CD8-positive, alpha-beta memory T cell (primary cell): ENCODE results near the gene PPP2R3A. TPM values are rescaled to one million over a fixed set of nuclear protein-coding genes. Genes with fewer than 3 reads are reported as not detected.

Experiments used
- CTCF ChIA-PET: fragments of 350-600 bp; sonication (Branson Sonifier 250); formaldehyde crosslinking; loops from one replicate; lab custom pipeline; 2021; ENCODE audit warnings: antibody characterized with exemption; lab: Charles Lee
- POLR2A ChIA-PET: fragments of 350-600 bp; sonication (Branson Sonifier 250); formaldehyde crosslinking; loops from one replicate; lab custom pipeline; 2021; ENCODE audit warnings: antibody characterized with exemption; lab: Charles Lee
- DNase-seq, 5 donors: peaks; one replicate each; pipeline versions ENCODE4 v3.0.0 to v3.0.0-alpha.2; 2020 to 2022; ENCODE audit warnings: mixed read lengths in 1 of 5
- H3K27ac ChIP-seq: one replicate; pipeline ENCODE4 v1.7.0; 2013; ENCODE audit warnings: low read depth, mild to moderate bottlenecking, low read length, moderate library complexity
- H3K27me3 ChIP-seq: 2 replicates; pipeline ENCODE4 v1.7.0; 2013; ENCODE audit warnings: low read length, mild to moderate bottlenecking; ENCODE audit not compliant: insufficient read depth, poor library complexity, severe bottlenecking
- H3K36me3 ChIP-seq: 2 replicates; pipeline ENCODE4 v1.7.0; 2013; ENCODE audit warnings: mild to moderate bottlenecking, low read length, moderate library complexity; ENCODE audit not compliant: insufficient read depth
- H3K4me1 ChIP-seq: 2 replicates; pipeline ENCODE4 v1.7.0; 2013; ENCODE audit warnings: mild to moderate bottlenecking, low read length, moderate library complexity; ENCODE audit not compliant: insufficient read depth
- H3K4me3 ChIP-seq: 2 replicates; pipeline ENCODE4 v1.7.0; 2013; ENCODE audit warnings: mild to moderate bottlenecking, low read length
- H3K9me3 ChIP-seq: 2 replicates; pipeline ENCODE4 v1.7.0; 2013; ENCODE audit warnings: mild to moderate bottlenecking, low read length
- H3K27ac Mint-ChIP-seq, 8 donors: one replicate each; pipeline ENCODE4 v1.8.0; 2020 to 2021; ENCODE audit warnings: mixed read lengths in 8 of 8, mild to moderate bottlenecking in 6 of 8, inconsistent platforms in 3 of 8, moderate library complexity in 3 of 8
- H3K27me3 Mint-ChIP-seq, 2 donors: one replicate each; pipeline ENCODE4 v1.8.0; 2020 to 2021; ENCODE audit warnings: mixed read lengths in 2 of 2, mild to moderate bottlenecking in 1 of 2, moderate library complexity in 1 of 2
- H3K36me3 Mint-ChIP-seq, 3 donors: one replicate each; pipeline ENCODE4 v1.8.0; 2020 to 2021; ENCODE audit warnings: mixed read lengths in 3 of 3, inconsistent platforms in 1 of 3, mild to moderate bottlenecking in 1 of 3
- H3K4me1 Mint-ChIP-seq, 3 donors: one replicate each; pipeline ENCODE4 v1.8.0; 2020 to 2021; ENCODE audit warnings: mixed read lengths in 3 of 3, inconsistent platforms in 1 of 3, mild to moderate bottlenecking in 1 of 3
- H3K4me3 Mint-ChIP-seq, 7 donors: one replicate each; pipeline ENCODE4 v1.8.0; 2020 to 2021; ENCODE audit warnings: mixed read lengths in 7 of 7, mild to moderate bottlenecking in 6 of 7, moderate library complexity in 4 of 7, inconsistent platforms in 2 of 7
- H3K9me3 Mint-ChIP-seq, 5 donors: one replicate each; pipeline ENCODE4 v1.8.0; 2020 to 2022; ENCODE audit warnings: mixed read lengths in 5 of 5, mild to moderate bottlenecking in 3 of 5, moderate library complexity in 2 of 5, inconsistent platforms in 1 of 5
- polyA plus RNA-seq: library from polyadenylated mRNA; unstranded; fragments of 300-500 nt; fragmentation: Illumina TruSeq; gene quantifications from one replicate; pipeline ENCODE4 v1.2.3, GENCODE V29; 2021
- total RNA-seq, 2 experiments: library from RNA; stranded (reverse); gene quantifications; one replicate each; pipeline ENCODE4 v1.2.3, GENCODE V29; 2021

Gene PPP2R3A
- total RNA-seq (under 1 TPM; 0.04 to 0.22 TPM), polyA plus RNA-seq (0.18 TPM)

GRCh38 chr3:135965506-135966270, at the start of gene PPP2R3A:
Gene PPP2R3A, plus strand, starts transcription at chr3:135965728. Its CDS starts 35,771 bp downstream, at chr3:136001499.
- Histone ChIP-seq H3K27ac (no peak within 1 kb of the TSS), H3K4me1 (peaks cover 7% of the 10 kb centered on the region), H3K4me3 (peak within 1 kb of the TSS; percentile 53), H3K9me3 (no peaks in the 10 kb centered on the region), H3K36me3 (no peaks in the 10 kb centered on the region), H3K27me3 (peaks cover 12% of the 10 kb centered on the region)
- Mint-ChIP-seq H3K27ac (peak within 1 kb of the TSS in 5 of 8 donors; percentile 44 to 72 (median 58)), H3K4me3 (peak within 1 kb of the TSS; percentile 76 to 91 (median 82)), H3K36me3 (peaks cover 0 to 11% (median 0%) of the 10 kb centered on the region in 3 donors), H3K9me3 (peaks cover 0 to 13% (median 10%) of the 10 kb centered on the region in 5 donors), H3K4me1 (peaks cover 10 to 17% (median 13%) of the 10 kb centered on the region in 3 donors), H3K27me3 (peaks cover 10 to 51% of the 10 kb centered on the region in 2 donors)
- POLR2A ChIA-PET, result no interaction called here
- DNase-seq, result peak; percentile 48 to 70 (median 66)
- CTCF ChIA-PET, result no interaction called here

GRCh38 chr3:135916310-135916709, 49.2 kb upstream of the PPP2R3A start:
- Histone ChIP-seq H3K27me3 (no peaks in the 10 kb centered on the region), H3K9me3 (no peaks in the 10 kb centered on the region), H3K27ac (no peak overlapping the region), H3K4me1 (no peaks in the 10 kb centered on the region), H3K36me3 (no peaks in the 10 kb centered on the region), H3K4me3 (no peak overlapping the region)
- Mint-ChIP-seq H3K36me3 (no peaks in the 10 kb centered on the region), H3K9me3 (peaks cover 0 to 3% (median 0%) of the 10 kb centered on the region in 5 donors), H3K4me1 (no peaks in the 10 kb centered on the region), H3K27ac (no peak overlapping the region), H3K27me3 (peaks cover 5 to 6% of the 10 kb centered on the region in 2 donors), H3K4me3 (no peak overlapping the region)
- DNase-seq, result no peak
- CTCF ChIA-PET, result no interaction called here
- POLR2A ChIA-PET, result no interaction called here

- Mint-ChIP-seq H3K4me1 (no peaks in the 10 kb centered on the region), H3K9me3 (peaks cover 0 to 3% (median 0%) of the 10 kb centered on the region in 5 donors), H3K4me3 (no peak overlapping the region), H3K36me3 (no peaks in the 10 kb centered on the region), H3K27me3 (peaks cover 5 to 6% of the 10 kb centered on the region in 2 donors), H3K27ac (no peak overlapping the region)
- DNase-seq, result no peak
- ChIA-PET POLR2A (no interaction called here), CTCF (no interaction called here)
- no peaks in the 10 kb centered on the region for H3K9me3 ChIP-seq
- no peaks in the 10 kb centered on the region for H3K36me3 ChIP-seq
- H3K27me3 ChIP-seq, result no peaks in the 10 kb centered on the region
- H3K4me1 ChIP-seq, result no peaks in the 10 kb centered on the region
- no peak overlapping the region for H3K27ac ChIP-seq
- no peak overlapping the region for H3K4me3 ChIP-seq
Measured at GRCh38 chr3:135917076-135917475, 48.5 kb upstream of the PPP2R3A start.

GRCh38 chr3:135917927-135918597, 47.5 kb upstream of the PPP2R3A start:
- Mint-ChIP-seq H3K27me3 (peaks cover 5 to 6% of the 10 kb centered on the region in 2 donors), H3K9me3 (peaks cover 0 to 3% (median 0%) of the 10 kb centered on the region in 5 donors), H3K4me3 (no peak overlapping the region), H3K27ac (peak overlapping the region in 1 of 8 donors; percentile 54), H3K4me1 (no peaks in the 10 kb centered on the region), H3K36me3 (no peaks in the 10 kb centered on the region)
- Histone ChIP-seq H3K27ac (no peak overlapping the region), H3K36me3 (no peaks in the 10 kb centered on the region), H3K4me3 (no peak overlapping the region), H3K4me1 (no peaks in the 10 kb centered on the region), H3K27me3 (no peaks in the 10 kb centered on the region), H3K9me3 (no peaks in the 10 kb centered on the region)
- CTCF ChIA-PET, result no interaction called here
- POLR2A ChIA-PET, result no interaction called here
- DNase-seq, result no peak

GRCh38 chr3:135918600-135918999, 46.9 kb upstream of the PPP2R3A start:
- DNase-seq, result no peak
- POLR2A ChIA-PET, result no interaction called here
- CTCF ChIA-PET, result no interaction called here
- H3K36me3 ChIP-seq, result no peaks in the 10 kb centered on the region
- H3K4me1 ChIP-seq, result no peaks in the 10 kb centered on the region
- no peaks in the 10 kb centered on the region for H3K36me3 Mint-ChIP-seq
- H3K27ac Mint-ChIP-seq, result no peak overlapping the region
- no peak overlapping the region for H3K27ac ChIP-seq
- no peaks in the 10 kb centered on the region for H3K27me3 ChIP-seq
- no peak overlapping the region for H3K4me3 Mint-ChIP-seq
- H3K4me3 ChIP-seq, result no peak overlapping the region
- H3K9me3 ChIP-seq, result no peaks in the 10 kb centered on the region
- peaks cover 0 to 3% (median 0%) of the 10 kb centered on the region in 5 donors for H3K9me3 Mint-ChIP-seq
- H3K4me1 Mint-ChIP-seq, result no peaks in the 10 kb centered on the region
- H3K27me3 Mint-ChIP-seq, result peaks cover 5 to 6% of the 10 kb centered on the region in 2 donors

- H3K27me3 ChIP-seq, result no peaks in the 10 kb centered on the region
- Mint-ChIP-seq H3K4me3 (no peak overlapping the region), H3K27ac (no peak overlapping the region), H3K36me3 (no peaks in the 10 kb centered on the region), H3K27me3 (peaks cover 5 to 6% of the 10 kb centered on the region in 2 donors), H3K4me1 (no peaks in the 10 kb centered on the region), H3K9me3 (peaks cover 0 to 3% (median 0%) of the 10 kb centered on the region in 5 donors)
- no peaks in the 10 kb centered on the region for H3K36me3 ChIP-seq
- no peaks in the 10 kb centered on the region for H3K4me1 ChIP-seq
- no peak overlapping the region for H3K27ac ChIP-seq
- POLR2A ChIA-PET, result no interaction called here
- CTCF ChIA-PET, result no interaction called here
- H3K9me3 ChIP-seq, result no peaks in the 10 kb centered on the region
- H3K4me3 ChIP-seq, result no peak overlapping the region
- DNase-seq, result no peak
Measured at GRCh38 chr3:135920275-135920674, 45.3 kb upstream of the PPP2R3A start.

- Mint-ChIP-seq H3K4me1 (no peaks in the 10 kb centered on the region), H3K9me3 (peaks cover 0 to 3% (median 0%) of the 10 kb centered on the region in 5 donors), H3K4me3 (no peak overlapping the region), H3K27ac (no peak overlapping the region), H3K36me3 (no peaks in the 10 kb centered on the region), H3K27me3 (peaks cover 0 to 5% of the 10 kb centered on the region in 2 donors)
- H3K4me3 ChIP-seq, result no peak overlapping the region
- no peaks in the 10 kb centered on the region for H3K36me3 ChIP-seq
- no peaks in the 10 kb centered on the region for H3K9me3 ChIP-seq
- H3K27me3 ChIP-seq, result no peaks in the 10 kb centered on the region
- no peaks in the 10 kb centered on the region for H3K4me1 ChIP-seq
- no peak for DNase-seq
- POLR2A ChIA-PET, result no interaction called here
- no peak overlapping the region for H3K27ac ChIP-seq
- CTCF ChIA-PET, result no interaction called here
Measured at GRCh38 chr3:135922903-135923250, 42.7 kb upstream of the PPP2R3A start.

GRCh38 chr3:135924506-135924905, 41.0 kb upstream of the PPP2R3A start:
- no peaks in the 10 kb centered on the region for H3K4me1 ChIP-seq
- H3K4me3 Mint-ChIP-seq, result no peak overlapping the region
- no peaks in the 10 kb centered on the region for H3K36me3 ChIP-seq
- no peak overlapping the region for H3K4me3 ChIP-seq
- no peaks in the 10 kb centered on the region for H3K27me3 Mint-ChIP-seq
- H3K9me3 ChIP-seq, result no peaks in the 10 kb centered on the region
- H3K4me1 Mint-ChIP-seq, result no peaks in the 10 kb centered on the region
- H3K27ac ChIP-seq, result no peak overlapping the region
- POLR2A ChIA-PET, result no interaction called here
- H3K27ac Mint-ChIP-seq, result peak overlapping the region in 1 of 8 donors; percentile 12
- DNase-seq, result no peak
- H3K27me3 ChIP-seq, result no peaks in the 10 kb centered on the region
- no peaks in the 10 kb centered on the region for H3K9me3 Mint-ChIP-seq
- no peaks in the 10 kb centered on the region for H3K36me3 Mint-ChIP-seq
- CTCF ChIA-PET, result no interaction called here
